Measurements from ENCODE around the gene ACSL4.
"Not testable (repeated sequence)": the region's sequence is repeated elsewhere in the genome, so short reads cannot be mapped to it uniquely, and the experiment has no call there.

The ACSL4 gene

GRCh38 chrX:109667986-109668385 is 65.1 kb downstream of the ACSL4 start:
- in situ Hi-C loops (cut with MboI; ENCODE audit: low sequenced_read_pairs, unreplicated experiment): no loop called here
- no peak for DNase-seq (ENCODE audit: low spot score)
- no peak for TF ChIP-seq CTCF (IDR thresholded peaks at IDR 0.05; ENCODE audit: borderline replicate concordance, control extremely low read depth, extremely low read depth, insufficient read depth, missing control alignments)

DNA sequence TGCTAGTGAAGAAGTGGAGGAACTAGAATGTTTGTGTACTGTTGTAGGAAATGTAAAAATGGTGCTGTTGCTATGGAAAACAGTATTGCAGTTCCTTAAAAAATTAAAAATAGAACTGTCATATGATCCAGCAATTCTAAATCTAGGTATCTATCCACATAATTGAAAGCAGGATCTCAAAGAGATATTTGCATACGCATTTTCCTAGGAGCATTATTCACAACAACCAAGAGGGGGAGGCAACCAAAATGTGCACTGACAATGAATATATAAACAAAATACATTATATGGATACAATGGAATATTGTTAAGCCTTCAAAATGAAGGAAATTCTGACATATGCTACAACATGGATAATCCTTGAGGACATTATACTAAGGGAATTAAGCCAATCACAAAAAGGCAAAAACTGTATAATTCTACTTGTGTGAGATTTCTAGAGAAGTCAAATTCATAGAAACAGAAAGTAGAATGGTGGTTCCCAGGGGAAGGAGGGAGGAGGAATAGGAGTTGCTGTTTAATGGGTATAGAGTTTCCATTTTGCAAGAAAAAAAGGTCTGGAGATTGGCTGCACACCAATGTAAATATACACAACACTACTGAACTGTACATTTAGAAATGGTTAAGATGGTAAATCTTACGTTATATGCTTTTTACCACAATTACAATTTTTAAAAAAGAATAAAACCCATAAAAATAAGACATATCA is 72.5 kb downstream of the ACSL4 start:
- TF ChIP-seq CTCF (IDR thresholded peaks at IDR 0.05; ENCODE audit: borderline replicate concordance, control extremely low read depth, extremely low read depth, insufficient read depth, missing control alignments): no peak
- DNase-seq (ENCODE audit: low spot score): no peak
- in situ Hi-C loops (cut with MboI; ENCODE audit: low sequenced_read_pairs, unreplicated experiment): no loop called here

DNA sequence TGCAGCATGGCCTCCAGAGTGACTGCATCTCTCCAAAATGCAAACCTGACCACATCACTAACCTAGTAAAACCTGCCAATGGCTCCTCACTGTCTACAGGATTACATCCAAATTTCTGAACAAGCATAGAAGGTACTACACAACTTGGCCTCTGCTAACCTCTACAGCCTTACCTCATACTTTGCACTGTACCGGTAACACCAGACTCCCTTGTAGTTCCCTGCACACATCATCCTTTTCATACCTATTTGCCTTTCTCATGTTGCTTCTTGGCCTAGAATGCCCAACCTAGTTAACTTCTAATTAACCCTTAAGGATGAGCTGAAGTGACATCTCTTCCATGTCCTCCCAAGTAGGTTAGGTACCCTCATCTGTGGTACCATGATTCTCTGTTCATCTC is 74.7 kb downstream of the ACSL4 start:
- DNase-seq (ENCODE audit: low spot score): no peak
- TF ChIP-seq CTCF (IDR thresholded peaks at IDR 0.05; ENCODE audit: borderline replicate concordance, control extremely low read depth, extremely low read depth, insufficient read depth, missing control alignments): no peak
- in situ Hi-C loops (cut with MboI; ENCODE audit: low sequenced_read_pairs, unreplicated experiment): no loop called here

DNA sequence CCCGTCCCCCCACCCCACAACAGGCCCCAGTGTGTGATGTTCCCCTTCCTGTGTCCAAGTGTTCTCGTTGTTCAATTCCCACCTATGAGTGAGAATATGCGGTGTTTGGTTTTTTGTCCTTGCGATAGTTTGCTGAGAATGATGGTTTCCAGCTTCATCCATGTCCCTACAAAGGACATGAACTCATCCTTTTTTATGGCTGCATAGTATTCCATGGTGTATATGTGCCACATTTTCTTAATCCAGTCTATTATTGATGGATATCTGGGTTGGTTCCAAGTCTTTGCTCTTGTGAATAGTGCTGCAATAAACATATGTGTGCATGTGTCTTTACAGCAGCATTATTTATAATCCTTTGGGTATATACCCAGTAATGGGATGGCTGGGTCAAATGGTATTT is 75.7 kb downstream of the ACSL4 start:
- in situ Hi-C loops (cut with MboI; ENCODE audit: low sequenced_read_pairs, unreplicated experiment); DNase-seq (ENCODE audit: low spot score): not testable (repeated sequence)

DNA sequence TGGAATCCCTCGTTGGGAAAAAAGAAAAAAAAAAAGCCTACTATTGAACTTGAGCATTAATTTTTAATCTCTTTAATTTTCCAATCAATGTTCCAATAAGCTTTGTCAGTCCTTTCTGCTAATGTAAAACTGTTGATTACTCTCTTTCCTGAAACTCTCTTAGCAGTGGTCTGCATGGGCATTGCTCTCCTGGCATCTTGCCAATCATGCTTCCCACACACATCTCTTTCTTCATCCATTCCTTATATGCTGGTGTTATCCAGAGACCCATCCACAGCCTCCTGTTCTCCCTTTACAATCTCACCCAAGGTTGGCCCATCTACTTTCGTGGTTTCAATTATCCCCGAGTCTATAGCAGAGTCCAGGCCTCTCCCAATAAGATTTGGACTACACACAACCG is 76.3 kb downstream of the ACSL4 start:
- in situ Hi-C loops (cut with MboI; ENCODE audit: low sequenced_read_pairs, unreplicated experiment): no loop called here
- no peak for DNase-seq (ENCODE audit: low spot score)
- TF ChIP-seq CTCF (IDR thresholded peaks at IDR 0.05; ENCODE audit: borderline replicate concordance, control extremely low read depth, extremely low read depth, insufficient read depth, missing control alignments): no peak

DNA sequence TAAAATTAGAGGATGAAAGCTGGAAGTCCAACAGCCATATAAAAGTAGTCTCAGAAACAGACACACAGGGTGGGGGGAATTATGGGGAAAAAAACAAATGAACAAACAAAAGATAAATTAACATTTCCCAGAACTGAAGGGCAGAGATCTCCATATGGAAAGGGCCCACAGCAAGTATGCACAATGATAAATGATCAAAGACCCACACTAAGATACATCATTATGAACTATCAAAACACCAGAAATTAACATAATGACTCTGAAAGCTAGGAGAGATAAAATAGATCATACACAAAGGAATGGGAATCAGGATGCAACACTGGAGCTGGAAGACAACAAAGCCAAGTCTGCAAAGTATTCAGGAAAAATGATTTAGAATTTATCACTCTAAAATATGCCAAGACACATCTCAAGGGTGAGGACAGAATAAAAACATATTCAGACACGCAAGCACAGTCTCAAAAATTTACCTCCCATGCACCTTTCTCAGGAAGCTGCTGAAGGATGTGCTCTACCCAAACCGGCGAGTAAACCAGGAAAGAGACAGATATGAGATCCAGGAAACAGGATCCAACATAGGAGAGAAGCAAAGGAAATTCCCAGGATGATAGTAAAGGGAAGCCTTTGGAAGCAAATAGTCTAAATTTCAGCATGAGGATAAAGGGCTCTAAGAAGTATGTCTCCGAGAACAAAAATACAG is 77.4 kb downstream of the ACSL4 start:
- TF ChIP-seq CTCF (IDR thresholded peaks at IDR 0.05; ENCODE audit: borderline replicate concordance, control extremely low read depth, extremely low read depth, insufficient read depth, missing control alignments): no peak
- in situ Hi-C loops (cut with MboI; ENCODE audit: low sequenced_read_pairs, unreplicated experiment): no loop called here
- DNase-seq (ENCODE audit: low spot score): no peak

DNA sequence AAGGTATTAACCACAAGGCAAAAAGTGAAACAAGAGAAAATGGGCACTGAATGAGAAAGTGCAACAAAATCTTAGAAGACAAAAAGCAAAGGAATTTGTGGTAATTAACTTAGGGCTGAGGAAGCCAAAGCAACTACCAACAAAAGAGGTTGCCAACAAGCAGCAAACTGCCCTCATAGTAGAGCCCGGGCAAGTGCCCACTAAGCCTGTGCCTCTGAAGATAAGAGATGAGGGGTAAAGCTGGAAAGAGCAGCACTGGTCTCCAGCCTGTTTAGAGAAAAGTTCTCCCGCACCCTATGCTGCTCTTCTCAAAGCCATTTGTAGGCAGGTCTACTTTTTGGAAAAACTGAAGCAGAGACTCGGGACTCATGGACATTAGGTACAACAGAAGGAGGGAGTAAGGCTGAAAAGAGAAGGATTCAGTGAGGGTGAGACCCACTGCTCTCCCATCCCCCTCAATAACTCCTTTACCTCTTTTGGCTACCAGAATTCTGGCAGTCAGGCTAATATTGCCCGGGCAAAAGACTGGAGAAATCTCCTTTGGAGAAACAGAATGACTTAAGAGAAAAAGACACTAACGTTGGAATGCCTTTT is 78.4 kb downstream of the ACSL4 start:
- TF ChIP-seq CTCF (IDR thresholded peaks at IDR 0.05; ENCODE audit: borderline replicate concordance, control extremely low read depth, extremely low read depth, insufficient read depth, missing control alignments): no peak
- no peak for DNase-seq (ENCODE audit: low spot score)
- in situ Hi-C loops (cut with MboI; ENCODE audit: low sequenced_read_pairs, unreplicated experiment): no loop called here

GRCh38 chrX:109644671-109645070 is 88.4 kb downstream of the ACSL4 start:
- in situ Hi-C loops (cut with MboI; ENCODE audit: low sequenced_read_pairs, unreplicated experiment); DNase-seq (ENCODE audit: low spot score): not testable (repeated sequence)

All from GM13976 (cell line).